Sigmoid colon (tissue), 7 donors: ENCODE data around the gene GLYATL3. TPM values are rescaled to one million over a fixed set of nuclear protein-coding genes. Genes with fewer than 3 reads are reported as not detected.

Source experiments
- DNase-seq: peaks from one replicate; pipeline ENCODE4 v3.0.0-alpha.2; 2019
- H3K27ac ChIP-seq, 4 donors: fragments of 200-600 bp; sonication (generic); one replicate each; pipeline ENCODE4 v1.5.1; 2016 to 2019; ENCODE audit warnings: mild to moderate bottlenecking in 1 of 4
- H3K27me3 ChIP-seq, 3 donors: fragments of 200-600 bp; sonication (generic); one replicate each; pipeline ENCODE4 v1.5.1; 2019; ENCODE audit warnings: mild to moderate bottlenecking in 1 of 3
- H3K36me3 ChIP-seq, 4 donors: fragments of 200-600 bp; sonication (generic); one replicate each; pipeline ENCODE4 v1.5.1; 2016 to 2019
- H3K4me1 ChIP-seq, 4 donors: fragments of 200-600 bp; sonication (generic); one replicate each; pipeline ENCODE4 v1.5.1; 2017 to 2019
- H3K4me3 ChIP-seq, 4 donors: fragments of 200-600 bp; sonication (generic); one replicate each; pipeline ENCODE4 v1.5.1; 2017 to 2019; ENCODE audit warnings: mild to moderate bottlenecking in 2 of 4, moderate library complexity in 1 of 4
- H3K9me3 ChIP-seq, 4 donors: fragments of 200-600 bp in 3 of 4; sonication (generic) in 3 of 4; one replicate each; pipeline versions ENCODE4 v1.5.1 to v1.6.1; 2013 to 2019
- EP300 ChIP-seq, 4 donors: sonication (generic); formaldehyde crosslinking; IDR thresholded peaks; one replicate each; pipeline ENCODE4 v1.6.1; 2017; ENCODE audit warnings: antibody characterized with exemption in 4 of 4
- POLR2A ChIP-seq, 2 donors: fragments of 450-650 bp; IDR thresholded peaks; one replicate each; pipeline ENCODE4 v1.6.1; 2016; ENCODE audit warnings: antibody characterized with exemption in 2 of 2, mild to moderate bottlenecking in 2 of 2, moderate library complexity in 2 of 2
- POLR2AphosphoS5 ChIP-seq, 4 donors: sonication (generic); formaldehyde crosslinking; IDR thresholded peaks; one replicate each; pipeline ENCODE4 v1.6.1; 2017; ENCODE audit warnings: antibody characterized with exemption in 4 of 4
- WGBS, 2 donors: extraction: QIAGEN DNeasy Blood & Tissue Kit; methylation state at CpG; one replicate each; pipeline ENCODE4 v1.1.7; 2013; 5-methylcytosine and 5-hydroxymethylcytosine counted together
- intact Hi-C: fragments of 100-400 bp; cut with DNase I; formaldehyde crosslinking; loops from one replicate; pipeline ENCODE4 v1.15.1; 2023
- polyA plus RNA-seq, 3 donors: library from polyadenylated mRNA; stranded (reverse); fragments of 200-250 nt; gene quantifications; one replicate each; pipeline ENCODE4 v1.2.3, GENCODE V29; 2013
- total RNA-seq, 4 donors: library from RNA; depleted of rRNA; stranded (reverse); fragments of >200 nt; gene quantifications; one replicate each; pipeline ENCODE4 v1.1.0, GENCODE V29; 2016
- TF ChIP-seq, protein P1 (sequence below), 4 experiments: fragments of 450-650 bp in 3 of 4; fragments of 200-600 bp in 1 of 4; IDR thresholded peaks; one replicate each; pipeline ENCODE4 v1.5.1; 2016 to 2019; ENCODE audit warnings: antibody characterized with exemption in 4 of 4, mild to moderate bottlenecking in 3 of 4, moderate library complexity in 2 of 4
- donor health status: healthy with polysubstance abuse.
- donor health status: Bipolar disorder and iron deficiency.
- donor health status: healthy.

Gene GLYATL3
- total and polyA plus RNA-seq, 7 donors = 1.8 TPM; not detected in 6

DNA sequence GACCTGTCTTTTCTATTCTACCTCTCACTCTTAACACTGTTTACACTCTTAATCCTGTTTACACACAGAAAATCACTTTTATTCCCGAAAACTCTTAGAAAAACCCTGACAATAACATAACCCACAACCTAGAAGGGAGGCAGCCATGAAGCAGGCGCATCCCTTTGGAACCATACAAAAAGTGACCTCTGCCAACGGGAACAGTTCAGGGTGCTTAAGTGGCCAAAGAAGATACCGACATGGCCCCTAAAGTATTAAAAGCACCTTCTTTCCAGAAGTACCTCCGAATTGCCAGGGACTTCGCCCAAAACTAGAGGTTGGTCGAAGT lies 37.2 kb upstream of the GLYATL3 start:
- DNase-seq = no peak
- Histone ChIP-seq H3K27me3 (no peaks in the 10 kb centered on the region), H3K27ac (peak overlapping the region; percentile 83 to 89 (median 87)), H3K4me3 (peak overlapping the region; percentile 65 to 74 (median 71)), H3K9me3 (no peaks in the 10 kb centered on the region), H3K4me1 (peaks cover 0 to 51% (median 22%) of the 10 kb centered on the region in 4 donors), H3K36me3 (peaks cover 0 to 17% (median 0%) of the 10 kb centered on the region in 4 donors)
- intact Hi-C loops = no loop called here
- 1 to 2% methylated on average over 7 of the region's 7 CpGs for WGBS, 2 donors
- TF ChIP-seq POLR2AphosphoS5 (IDR thresholded peaks at IDR 0.05) (no peak), POLR2A (IDR thresholded peaks at IDR 0.05) (no peak), EP300 (IDR thresholded peaks at IDR 0.05) (no peak)
- TF ChIP-seq, protein P1, sequence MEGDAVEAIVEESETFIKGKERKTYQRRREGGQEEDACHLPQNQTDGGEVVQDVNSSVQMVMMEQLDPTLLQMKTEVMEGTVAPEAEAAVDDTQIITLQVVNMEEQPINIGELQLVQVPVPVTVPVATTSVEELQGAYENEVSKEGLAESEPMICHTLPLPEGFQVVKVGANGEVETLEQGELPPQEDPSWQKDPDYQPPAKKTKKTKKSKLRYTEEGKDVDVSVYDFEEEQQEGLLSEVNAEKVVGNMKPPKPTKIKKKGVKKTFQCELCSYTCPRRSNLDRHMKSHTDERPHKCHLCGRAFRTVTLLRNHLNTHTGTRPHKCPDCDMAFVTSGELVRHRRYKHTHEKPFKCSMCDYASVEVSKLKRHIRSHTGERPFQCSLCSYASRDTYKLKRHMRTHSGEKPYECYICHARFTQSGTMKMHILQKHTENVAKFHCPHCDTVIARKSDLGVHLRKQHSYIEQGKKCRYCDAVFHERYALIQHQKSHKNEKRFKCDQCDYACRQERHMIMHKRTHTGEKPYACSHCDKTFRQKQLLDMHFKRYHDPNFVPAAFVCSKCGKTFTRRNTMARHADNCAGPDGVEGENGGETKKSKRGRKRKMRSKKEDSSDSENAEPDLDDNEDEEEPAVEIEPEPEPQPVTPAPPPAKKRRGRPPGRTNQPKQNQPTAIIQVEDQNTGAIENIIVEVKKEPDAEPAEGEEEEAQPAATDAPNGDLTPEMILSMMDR (IDR thresholded peaks at IDR 0.05) = no peak

DNA sequence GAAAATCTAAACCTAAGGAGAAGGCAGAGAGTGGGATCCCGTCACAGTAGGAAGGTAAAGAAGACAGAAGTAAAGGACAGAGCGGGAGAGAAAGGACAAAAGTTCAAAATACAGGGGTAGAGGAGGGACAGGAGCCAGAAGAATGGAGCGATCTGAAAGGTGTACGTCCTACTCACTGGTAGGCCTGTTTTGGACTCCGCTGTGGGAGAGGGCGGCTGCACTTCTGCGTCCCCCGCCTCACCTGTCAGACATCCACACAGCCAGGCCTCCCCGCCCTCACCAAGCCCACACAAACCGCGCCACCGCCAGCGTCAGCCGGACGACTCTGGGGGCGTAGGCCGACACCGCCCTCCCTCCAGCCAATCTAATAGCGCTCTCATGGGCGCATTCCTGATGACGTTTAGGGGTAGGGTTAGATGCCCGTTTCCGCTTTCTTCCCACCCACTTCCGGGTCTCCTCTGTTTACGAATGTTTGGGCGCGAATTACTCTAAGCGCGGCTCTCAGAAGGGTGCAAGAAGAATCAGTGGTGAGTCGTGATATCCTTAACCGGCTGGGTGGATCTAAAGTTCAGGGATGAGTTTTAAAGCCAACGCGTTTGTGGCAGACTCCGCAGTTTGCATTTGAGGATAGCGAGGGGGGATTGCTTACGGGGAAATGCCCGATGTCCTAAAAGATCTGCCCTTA lies 36.7 kb upstream of the GLYATL3 start, which contains the start of the genes CENPQ and MMUT:
CENPQ (plus strand) TSS at position 444 of the 685 bp plus-strand sequence. CDS start 6,807 bp downstream, outside the sequence.
MMUT (minus strand) TSS at position 327 of the 685 bp plus-strand sequence. CDS start 3,787 bp downstream, outside the sequence.
- no peaks in the 10 kb centered on the region for H3K27me3 ChIP-seq
- peak within 1 kb of the TSS; percentile 83 to 89 (median 87) for H3K27ac ChIP-seq
- H3K4me3 ChIP-seq = peak within 1 kb of the TSS; percentile 65 to 74 (median 71)
- 0% methylated on average over 37 of the region's 37 CpGs for WGBS, 2 donors
- intact Hi-C loops = no loop called here
- H3K4me1 ChIP-seq = peaks cover 0 to 51% (median 22%) of the 10 kb centered on the region in 4 donors
- peaks cover 0 to 12% (median 0%) of the 10 kb centered on the region in 4 donors for H3K36me3 ChIP-seq
- no peaks in the 10 kb centered on the region for H3K9me3 ChIP-seq
- DNase-seq = peak; percentile 97
- TF ChIP-seq, protein P1 (IDR thresholded peaks at IDR 0.05) = no peak
- TF ChIP-seq EP300 (IDR thresholded peaks at IDR 0.05) (peak in 1 of 4 donors; percentile 84), POLR2A (IDR thresholded peaks at IDR 0.05) (peak; percentile 75 to 76), POLR2AphosphoS5 (IDR thresholded peaks at IDR 0.05) (peak; percentile 85 to 96 (median 92))

DNA sequence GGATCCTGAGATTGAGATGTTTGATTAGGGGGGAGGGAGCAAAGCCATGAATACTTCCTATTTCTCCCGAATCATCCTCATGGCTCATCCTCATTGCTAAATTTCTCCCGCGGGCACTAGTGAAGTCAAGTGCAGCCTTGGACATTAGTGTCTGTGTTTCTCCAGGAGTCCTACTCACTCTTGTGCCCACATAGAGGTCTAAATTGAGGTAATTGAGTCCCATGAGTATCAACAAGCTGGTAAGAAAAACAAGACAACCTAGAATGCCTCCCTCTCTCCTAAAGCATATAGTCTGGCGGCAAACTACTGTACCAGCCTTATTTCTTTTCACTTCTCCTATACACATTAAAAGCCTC lies 36.1 kb upstream of the GLYATL3 start:
- peaks cover 0 to 50% (median 22%) of the 10 kb centered on the region in 4 donors for H3K4me1 ChIP-seq
- peak overlapping the region; percentile 83 to 89 (median 87) for H3K27ac ChIP-seq
- peak overlapping the region; percentile 65 to 74 (median 71) for H3K4me3 ChIP-seq
- H3K9me3 ChIP-seq = no peaks in the 10 kb centered on the region
- intact Hi-C loops = no loop called here
- peaks cover 0 to 7% (median 0%) of the 10 kb centered on the region in 4 donors for H3K36me3 ChIP-seq
- H3K27me3 ChIP-seq = no peaks in the 10 kb centered on the region
- TF ChIP-seq POLR2AphosphoS5 (IDR thresholded peaks at IDR 0.05) (no peak), POLR2A (IDR thresholded peaks at IDR 0.05) (no peak), EP300 (IDR thresholded peaks at IDR 0.05) (no peak)
- TF ChIP-seq, protein P1 (IDR thresholded peaks at IDR 0.05) = no peak
- 0 to 1% methylated on average over 4 of the region's 4 CpGs for WGBS, 2 donors
- no peak for DNase-seq

DNA sequence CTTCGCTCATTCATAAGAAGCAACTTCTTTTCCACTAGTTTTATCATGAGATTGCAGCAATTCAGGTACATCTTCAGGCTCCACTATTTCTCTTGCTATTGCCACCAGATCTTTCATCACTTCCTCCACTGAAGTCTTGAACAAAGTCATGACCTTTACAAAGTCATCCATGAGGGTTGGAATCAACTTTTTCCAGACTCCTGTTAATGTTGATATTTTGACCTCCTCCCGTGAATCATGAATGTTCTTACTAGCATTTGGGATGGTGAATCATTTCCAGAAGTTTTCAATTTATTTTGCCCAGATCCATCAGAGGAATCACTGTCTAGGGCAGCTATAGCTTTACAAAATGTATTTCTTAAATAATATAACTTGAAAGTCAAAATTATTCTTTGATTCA lies 35.0 kb upstream of the GLYATL3 start:
- H3K27me3 ChIP-seq = no peaks in the 10 kb centered on the region
- peaks cover 0 to 39% (median 22%) of the 10 kb centered on the region in 4 donors for H3K4me1 ChIP-seq
- H3K36me3 ChIP-seq = no peaks in the 10 kb centered on the region
- intact Hi-C loops = no loop called here
- DNase-seq = no peak
- H3K4me3 ChIP-seq = no peak overlapping the region
- no peak overlapping the region for H3K27ac ChIP-seq
- 97 to 98% methylated on average over 2 of the region's 2 CpGs for WGBS, 2 donors
- no peak for TF ChIP-seq POLR2A (IDR thresholded peaks at IDR 0.05)
- no peak for TF ChIP-seq POLR2AphosphoS5 (IDR thresholded peaks at IDR 0.05)
- TF ChIP-seq, protein P1 (IDR thresholded peaks at IDR 0.05) = no peak
- no peak for TF ChIP-seq EP300 (IDR thresholded peaks at IDR 0.05)
- H3K9me3 ChIP-seq = no peaks in the 10 kb centered on the region
